ENCODE data around the gene PXDN.
"Not testable (repeated sequence)": the region's sequence is repeated elsewhere in the genome, so short reads cannot be mapped to it uniquely, and the experiment has no call there.

The PXDN gene

GRCh38 chr2:1681323-1682180, 62.8 kb downstream of the PXDN start:
- no peak for DNase-seq (ENCODE audit: low read depth)

- no peak for DNase-seq (ENCODE audit: low read depth)
Measured at GRCh38 chr2:1681017-1681318, 63.3 kb downstream of the PXDN start.

DNA sequence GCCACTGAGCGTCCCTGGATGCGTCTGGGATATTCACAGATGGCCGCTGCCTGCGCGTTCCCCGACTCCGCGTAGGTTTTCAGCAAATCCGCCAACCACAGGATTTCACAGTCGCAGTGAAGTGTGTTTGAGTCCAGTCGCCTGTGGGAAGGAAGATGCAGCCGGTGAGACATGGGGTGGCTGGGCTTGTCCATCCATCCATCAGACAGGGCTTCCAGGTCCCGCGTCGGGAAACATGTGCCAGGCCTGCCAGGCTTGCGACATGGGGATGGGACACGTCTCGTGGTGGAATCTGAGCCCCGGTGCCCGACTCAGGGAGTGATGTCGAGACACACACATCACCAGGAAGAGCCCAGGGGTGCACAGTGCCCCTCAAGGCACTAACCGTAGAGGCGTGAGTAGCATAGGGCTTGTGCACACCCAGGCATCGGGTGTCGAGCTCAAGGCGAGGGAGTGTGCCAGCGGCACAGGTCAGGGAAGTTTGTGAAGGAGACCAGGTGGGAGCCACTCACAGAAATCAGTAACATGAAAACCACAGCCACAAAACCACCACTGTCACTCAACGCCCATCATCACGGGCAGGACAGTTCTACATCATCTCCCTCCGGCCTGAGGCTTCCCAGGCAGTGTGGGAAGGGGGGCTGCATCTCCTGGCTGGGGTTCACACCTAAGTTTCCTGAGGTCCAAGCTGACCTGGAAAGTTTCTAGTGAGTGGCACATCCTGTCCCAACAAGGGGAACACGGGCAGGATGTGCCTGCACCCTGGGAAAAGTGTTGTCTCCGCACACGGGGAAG, 63.9 kb downstream of the PXDN start:
- DNase-seq (ENCODE audit: low read depth) = no peak

DNA sequence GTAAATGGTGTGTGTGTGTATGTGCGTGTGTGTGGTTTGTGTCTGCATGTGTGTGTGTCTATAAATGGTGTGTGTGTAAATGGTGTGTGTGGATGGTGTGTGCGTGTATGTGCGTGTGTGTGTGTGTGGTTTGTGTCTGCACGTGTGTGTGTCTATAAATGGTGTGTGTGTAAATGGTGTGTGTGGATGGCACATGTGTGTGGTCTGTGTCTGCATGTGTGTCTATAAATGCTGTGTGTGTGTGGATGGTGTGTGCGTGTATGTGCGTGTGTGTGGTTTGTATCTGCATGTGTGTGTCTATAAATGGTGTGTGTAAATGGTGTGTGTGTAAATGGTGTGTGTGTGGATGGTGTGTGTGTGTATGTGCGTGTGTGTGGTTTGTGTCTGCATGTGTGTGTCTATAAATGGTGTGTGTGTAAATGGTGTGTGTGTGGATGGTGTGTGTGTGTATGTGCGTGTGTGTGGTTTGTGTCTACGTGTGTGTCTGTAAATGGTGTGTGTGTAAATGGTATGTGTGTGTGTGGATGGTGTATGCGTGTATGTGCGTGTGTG, 64.8 kb downstream of the PXDN start:
- not testable (repeated sequence) for DNase-seq (ENCODE audit: low read depth)

DNA sequence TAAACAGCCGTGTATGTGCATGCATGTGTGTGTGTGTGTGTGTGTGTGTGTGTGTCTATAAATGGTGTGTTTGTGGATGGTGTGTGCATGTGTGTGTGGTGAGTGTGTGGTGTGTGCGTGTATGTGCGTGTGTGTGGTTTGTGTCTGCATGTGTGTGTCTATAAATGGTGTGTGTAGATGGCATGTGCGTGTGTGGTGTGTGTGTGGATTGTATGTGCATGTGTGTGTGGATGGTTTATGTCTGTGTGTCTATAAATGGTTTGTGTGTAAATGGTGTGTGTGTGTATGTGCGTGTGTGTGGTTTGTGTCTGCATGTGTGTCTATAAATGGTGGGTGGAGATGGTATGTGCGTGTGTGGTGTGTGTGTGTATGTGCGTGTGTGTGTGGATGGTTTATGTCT, 65.2 kb downstream of the PXDN start:
- not testable (repeated sequence) for DNase-seq (ENCODE audit: low read depth)

GRCh38 chr2:1678609-1679008, 65.7 kb downstream of the PXDN start:
- no peak for DNase-seq (ENCODE audit: low read depth)

DNA sequence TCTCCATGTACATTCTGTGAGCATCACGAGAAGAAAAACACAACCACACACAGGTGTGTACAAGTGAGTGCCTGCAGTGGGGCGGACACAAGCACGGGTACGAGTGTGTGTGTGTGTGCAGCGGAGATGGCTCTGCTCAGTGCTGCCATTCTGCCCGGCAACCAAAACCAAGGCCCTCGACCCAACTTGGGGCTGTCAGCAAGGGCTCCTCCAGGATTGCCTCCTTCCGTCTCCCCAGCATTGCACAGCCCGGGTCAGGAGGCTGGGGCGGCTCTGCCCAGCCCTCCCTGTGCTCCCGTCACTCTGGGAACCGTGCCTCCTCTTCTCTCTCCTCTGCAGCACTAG, 66.5 kb downstream of the PXDN start:
- DNase-seq (ENCODE audit: low read depth) = no peak

DNA sequence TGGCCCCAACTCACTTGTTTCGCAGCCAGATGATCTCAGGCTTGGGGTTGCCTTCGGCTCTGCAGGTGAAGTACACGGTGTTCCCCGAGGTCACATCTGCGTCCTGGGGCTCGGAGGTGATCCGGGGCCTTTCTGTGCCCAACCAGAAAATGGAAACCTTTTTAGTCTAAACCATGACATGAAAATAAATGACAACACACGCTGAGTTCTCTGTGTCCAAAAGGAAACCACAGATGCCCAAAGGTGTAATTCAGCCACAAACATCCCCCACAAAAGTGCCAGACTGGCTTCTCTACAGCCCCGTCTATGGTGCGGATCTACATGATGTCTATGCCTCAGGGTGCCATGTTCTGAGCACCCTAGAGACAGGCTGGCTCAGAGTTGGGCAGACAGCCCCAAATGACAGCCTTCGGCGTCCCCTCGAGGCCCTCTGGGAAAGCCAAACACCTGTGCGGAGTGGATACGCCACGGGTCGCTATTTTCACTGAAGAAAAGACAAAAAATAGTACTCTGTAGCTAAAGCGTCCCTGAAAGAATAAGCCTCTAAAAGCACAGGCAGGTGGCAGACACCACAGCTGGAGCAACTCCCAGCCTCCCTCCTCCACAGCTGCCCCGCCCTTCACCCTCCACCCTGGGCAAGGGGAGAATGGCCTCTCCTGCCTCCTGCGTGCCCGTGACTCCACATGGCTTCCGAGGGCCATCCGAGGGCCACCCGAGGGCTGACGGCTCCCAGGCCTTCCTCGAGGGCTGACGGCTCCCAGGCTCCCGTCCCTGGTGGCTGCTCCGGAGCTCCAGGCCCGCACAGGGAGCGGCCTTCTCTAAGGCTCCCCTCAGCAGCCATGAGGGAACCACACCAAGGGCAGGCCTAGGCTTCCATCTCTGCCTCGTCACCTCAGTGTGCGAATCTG, 67.1 kb downstream of the PXDN start:
- no peak for DNase-seq (ENCODE audit: low read depth)

- no peak for DNase-seq (ENCODE audit: low read depth)
Measured at GRCh38 chr2:1676091-1676912, 68.0 kb downstream of the PXDN start.

- DNase-seq (ENCODE audit: low read depth) = peak; percentile 99
Measured at GRCh38 chr2:1675633-1676032, 68.7 kb downstream of the PXDN start.

DNA sequence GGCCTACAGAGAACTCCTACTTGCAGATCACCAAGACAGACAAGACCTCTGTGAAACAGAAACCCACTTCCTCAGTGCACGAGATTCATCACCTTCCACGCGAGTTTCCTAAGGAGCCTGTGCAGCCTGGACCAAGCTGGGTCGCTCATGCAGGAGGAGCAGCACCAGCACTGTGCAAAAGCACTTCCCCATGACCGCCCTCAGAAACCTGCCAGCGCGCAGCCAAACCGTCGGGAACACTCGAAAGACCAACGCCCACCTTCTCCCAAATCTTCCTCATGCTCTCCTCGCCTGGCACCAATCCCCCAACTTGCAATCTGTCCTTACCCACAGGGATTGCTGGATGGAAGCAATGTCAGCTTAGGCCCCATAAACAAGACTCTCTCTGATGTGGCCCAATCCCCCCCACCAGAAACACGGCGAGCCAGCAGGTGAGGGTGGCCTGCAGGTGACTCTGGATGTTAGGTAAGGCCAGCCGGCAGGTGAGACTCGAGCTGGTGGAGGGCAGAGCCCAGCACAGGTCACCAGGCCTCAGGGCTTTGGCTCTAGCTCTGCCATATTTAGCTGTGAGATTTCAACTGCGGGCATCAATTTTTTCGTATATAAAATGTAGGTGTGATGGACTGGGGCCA, 69.4 kb downstream of the PXDN start:
- no peak for DNase-seq (ENCODE audit: low read depth)

DNA sequence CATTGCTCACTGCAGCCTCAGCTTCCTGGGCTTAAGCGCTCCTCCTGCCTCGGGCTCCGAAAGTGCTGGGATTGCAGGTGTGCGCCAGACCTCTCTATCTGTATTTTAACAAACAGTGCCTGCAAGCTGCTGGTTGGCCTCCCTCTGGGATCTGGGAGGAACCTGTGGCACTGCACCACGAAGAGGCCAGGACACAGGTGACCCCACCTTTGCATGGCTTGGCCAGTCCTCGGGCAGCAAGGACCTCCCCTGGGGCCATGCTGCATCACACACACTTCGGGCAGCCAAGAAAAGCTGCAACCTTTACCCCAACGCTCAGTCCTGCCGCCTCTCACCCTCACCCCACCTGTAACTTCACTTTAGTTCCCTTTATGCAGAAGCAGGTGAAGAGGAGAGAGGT, 70.0 kb downstream of the PXDN start:
- DNase-seq (ENCODE audit: low read depth) = no peak

GRCh38 chr2:1673160-1673944, 71.0 kb downstream of the PXDN start:
- no peak for DNase-seq (ENCODE audit: low read depth)

DNA sequence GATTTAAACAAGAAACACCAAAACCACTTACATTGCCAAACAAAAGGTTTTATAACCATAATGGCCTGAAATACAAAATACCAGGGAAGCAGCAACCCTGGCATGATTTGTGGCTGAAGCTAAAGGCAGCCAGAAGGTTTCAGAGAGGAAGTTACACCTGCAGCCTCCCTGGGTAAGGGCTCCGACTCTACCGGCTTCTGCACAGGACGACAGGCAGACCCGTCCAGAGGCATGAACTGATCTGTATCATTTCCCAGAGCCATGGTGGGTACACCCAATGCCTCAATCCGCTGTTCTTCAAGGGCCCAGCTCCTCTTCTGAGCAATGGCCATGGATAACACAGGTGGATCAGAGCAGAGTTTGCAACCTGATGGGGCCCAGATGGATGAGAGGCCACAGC, 71.6 kb downstream of the PXDN start:
- no peak for DNase-seq (ENCODE audit: low read depth)

DNA sequence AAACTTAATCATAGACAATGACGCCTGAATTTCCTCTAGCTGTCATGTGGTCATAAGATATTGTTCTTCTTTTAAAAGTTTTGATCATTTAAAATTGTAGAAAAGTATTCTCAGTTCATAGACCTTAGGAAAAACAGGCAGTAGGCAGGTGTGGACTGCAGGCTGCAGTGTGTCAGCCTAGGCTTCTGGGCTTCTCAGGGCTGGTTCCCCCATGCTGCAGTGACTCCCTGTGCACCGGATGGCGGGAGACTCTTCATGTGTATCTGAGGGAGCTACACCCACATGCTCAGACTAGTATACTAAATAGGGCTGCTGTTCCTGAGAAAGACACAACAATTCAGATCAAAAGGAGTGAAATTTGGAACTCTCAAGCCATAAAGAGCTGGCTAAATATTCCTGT, 72.4 kb downstream of the PXDN start:
- DNase-seq (ENCODE audit: low read depth) = no peak

GRCh38 chr2:1670636-1671035, 73.7 kb downstream of the PXDN start:
- no peak for DNase-seq (ENCODE audit: low read depth)

- no peak for DNase-seq (ENCODE audit: low read depth)
Measured at GRCh38 chr2:1665761-1666505, 78.4 kb downstream of the PXDN start.

DNA sequence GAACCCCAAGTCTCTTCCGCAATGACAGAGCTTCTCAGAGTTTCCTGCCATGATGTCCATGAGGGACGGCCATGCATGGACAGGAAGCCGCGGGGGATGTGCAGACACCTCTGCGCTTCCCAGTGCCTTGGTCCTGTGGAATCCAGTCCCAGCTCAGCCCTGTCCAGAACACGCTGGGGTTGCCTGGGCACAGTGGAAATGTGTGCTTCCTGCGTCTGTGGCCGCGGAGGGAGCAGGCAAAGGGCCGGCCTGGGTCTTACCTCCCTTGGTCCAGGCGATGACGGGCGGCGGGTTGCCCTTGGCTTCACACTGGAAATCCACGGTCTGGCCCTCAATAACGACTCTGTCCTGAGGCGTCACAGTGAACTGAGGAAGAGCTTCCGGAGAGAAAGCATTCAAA, 79.6 kb downstream of the PXDN start:
- DNase-seq (ENCODE audit: low read depth) = no peak

DNA sequence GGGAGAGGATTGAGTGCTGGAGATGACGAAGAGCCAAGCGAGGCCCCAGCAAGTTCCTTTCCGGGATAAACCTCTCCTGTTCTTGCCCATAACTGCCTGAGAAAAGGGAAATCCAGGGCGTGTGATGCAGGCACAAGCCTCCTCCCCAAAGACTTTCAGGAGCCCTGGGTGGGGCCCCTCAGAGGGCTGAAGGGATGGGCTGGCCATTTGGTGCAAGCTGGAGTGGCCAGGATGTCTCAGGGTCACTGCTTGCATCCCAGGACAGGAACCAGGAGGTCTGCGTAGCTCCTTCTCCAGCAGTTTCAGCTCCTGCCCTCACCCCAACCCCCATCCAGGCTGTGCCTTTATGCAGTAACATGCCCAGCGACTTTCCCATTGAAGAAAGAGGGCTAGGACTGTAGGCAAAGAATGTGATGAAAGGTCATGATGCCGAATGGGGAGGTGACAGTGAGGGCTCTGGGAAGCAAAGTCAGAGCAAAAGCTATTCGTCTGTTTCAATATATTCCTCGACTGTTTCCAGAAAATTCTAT, 80.2 kb downstream of the PXDN start:
- no peak for DNase-seq (ENCODE audit: low read depth)

Measured in EH (cell line).